Lung (tissue), 12 donors: ENCODE measurements around the gene TBC1D22A. TPM values are rescaled to one million over a fixed set of nuclear protein-coding genes. Genes with fewer than 3 reads are reported as not detected.

ENCODE experiments used
- ATAC-seq: fragments of 200-7000 bp; cut with Tn5 transposase; one replicate; pipeline ENCODE4 v1.9.1; 2020; ENCODE audit warnings: moderate number of reproducible peaks; ENCODE audit not compliant: insufficient read depth, low FRiP score
- DNase-seq, 3 donors: peaks; one replicate each; pipeline ENCODE4 v3.0.0-alpha.2; 2013 to 2017
- H3K27ac ChIP-seq, 2 donors: one replicate each; pipeline ENCODE4 v1.5.1; 2013; ENCODE audit warnings: mild to moderate bottlenecking in 2 of 2, moderate library complexity in 2 of 2, control low read depth in 1 of 2, inconsistent platforms in 1 of 2, low read depth in 1 of 2, low read length in 1 of 2
- H3K27me3 ChIP-seq, 3 donors: one replicate each; pipeline ENCODE4 v1.5.1; 2013; ENCODE audit warnings: low read length in 2 of 3; ENCODE audit not compliant: control insufficient read depth in 3 of 3, insufficient read depth in 3 of 3
- H3K36me3 ChIP-seq, 4 donors: one replicate each; pipeline ENCODE4 v1.5.1; 2013; ENCODE audit warnings: low read length in 4 of 4, mild to moderate bottlenecking in 1 of 4, moderate library complexity in 1 of 4; ENCODE audit not compliant: control insufficient read depth in 4 of 4, insufficient read depth in 4 of 4
- H3K4me1 ChIP-seq, 5 donors: one replicate each; pipeline ENCODE4 v1.5.1; 2013; ENCODE audit warnings: low read length in 5 of 5, mild to moderate bottlenecking in 2 of 5, moderate library complexity in 1 of 5; ENCODE audit not compliant: control insufficient read depth in 5 of 5, insufficient read depth in 5 of 5
- H3K4me3 ChIP-seq: one replicate; pipeline ENCODE4 v1.5.1; 2013; ENCODE audit warnings: mild to moderate bottlenecking, control low read depth, moderate library complexity
- H3K9ac ChIP-seq, 2 donors: one replicate each; pipeline ENCODE4 v1.5.1; 2013; ENCODE audit warnings: low read length in 2 of 2, control low read depth in 1 of 2; ENCODE audit not compliant: insufficient read depth in 1 of 2
- H3K9me3 ChIP-seq, 4 donors: one replicate each; pipeline ENCODE4 v1.5.1; 2013; ENCODE audit warnings: low read length in 3 of 4, mild to moderate bottlenecking in 1 of 4, moderate library complexity in 1 of 4; ENCODE audit not compliant: control insufficient read depth in 4 of 4, insufficient read depth in 3 of 4
- CTCF ChIP-seq: IDR thresholded peaks from 2 replicates; pipeline ENCODE4 v1.5.1; 2012; ENCODE audit warnings: mild to moderate bottlenecking; ENCODE audit errors: control extremely low read depth, extremely low read depth
- WGBS, 2 donors: extraction: QIAGEN DNeasy Blood & Tissue Kit; methylation state at CpG; one replicate each; pipeline ENCODE4 v1.1.7; 2013; 5-methylcytosine and 5-hydroxymethylcytosine counted together
- polyA plus RNA-seq, 2 donors: library from polyadenylated mRNA; stranded (reverse); fragments of 200-250 nt; gene quantifications; one replicate each; pipeline ENCODE4 v1.2.1, GENCODE V29; 2013
- total RNA-seq, 2 donors: library from RNA; depleted of rRNA in 1 of 2; stranded (reverse); fragments of >200 nt in 1 of 2; gene quantifications; one replicate each; pipeline ENCODE4 v1.2.1, GENCODE V29; 2014 to 2021
- donor health status: control.
- donor health status: control.
- donor health status: Bipolar disorder and iron deficiency.
- donor health status: healthy.
- donor health status: DM: yes; HTN: yes; CAD: no.

TBC1D22A gene
- total and polyA plus RNA-seq, 4 donors = 20.2 to 38.4 (median 21.0) TPM

GRCh38 chr22:46793497-46793896 is 31.0 kb downstream of the TBC1D22A start:
- peak overlapping the region in 1 of 2 donors; percentile 13 for H3K27ac ChIP-seq
- H3K9me3 ChIP-seq = no peaks in the 10 kb centered on the region
- H3K4me1 ChIP-seq = peaks cover 0 to 15% (median 0%) of the 10 kb centered on the region in 5 donors
- DNase-seq (no peak), ATAC-seq (no peak)
- H3K27me3 ChIP-seq = no peaks in the 10 kb centered on the region
- no peak for TF ChIP-seq CTCF
- H3K4me3 ChIP-seq = no peak overlapping the region
- H3K9ac ChIP-seq = no peak overlapping the region
- 94 to 96% methylated on average over 23 of the region's 23 CpGs for WGBS, 2 donors
- peaks cover 4 to 43% (median 12%) of the 10 kb centered on the region in 4 donors for H3K36me3 ChIP-seq

GRCh38 chr22:46794067-46794466 is 31.6 kb downstream of the TBC1D22A start:
- peaks cover 0 to 17% (median 4%) of the 10 kb centered on the region in 5 donors for H3K4me1 ChIP-seq
- TF ChIP-seq CTCF = no peak
- no peak overlapping the region for H3K4me3 ChIP-seq
- H3K9ac ChIP-seq = no peak overlapping the region
- WGBS, 2 donors = 95 to 96% methylated on average over 12 of the region's 12 CpGs
- H3K27ac ChIP-seq = no peak overlapping the region
- ATAC-seq = no peak
- no peaks in the 10 kb centered on the region for H3K9me3 ChIP-seq
- no peak for DNase-seq
- H3K36me3 ChIP-seq = peaks cover 4 to 43% (median 13%) of the 10 kb centered on the region in 4 donors
- H3K27me3 ChIP-seq = no peaks in the 10 kb centered on the region

GRCh38 chr22:46794491-46794890 is 32.0 kb downstream of the TBC1D22A start:
- Histone ChIP-seq H3K27me3 (no peaks in the 10 kb centered on the region), H3K27ac (no peak overlapping the region), H3K9ac (no peak overlapping the region), H3K9me3 (no peaks in the 10 kb centered on the region), H3K4me1 (peaks cover 0 to 17% (median 5%) of the 10 kb centered on the region in 5 donors), H3K4me3 (no peak overlapping the region), H3K36me3 (peaks cover 4 to 43% (median 16%) of the 10 kb centered on the region in 4 donors)
- DNase-seq (no peak), ATAC-seq (no peak)
- 95 to 96% methylated on average over 12 of the region's 12 CpGs for WGBS, 2 donors
- TF ChIP-seq CTCF = no peak

- no peak for DNase-seq
- no peaks in the 10 kb centered on the region for H3K9me3 ChIP-seq
- no peak for ATAC-seq
- H3K9ac ChIP-seq = no peak overlapping the region
- no peak for TF ChIP-seq CTCF
- H3K27me3 ChIP-seq = no peaks in the 10 kb centered on the region
- H3K36me3 ChIP-seq = peaks cover 4 to 47% (median 20%) of the 10 kb centered on the region in 4 donors
- H3K27ac ChIP-seq = no peak overlapping the region
- no peak overlapping the region for H3K4me3 ChIP-seq
- peaks cover 0 to 14% (median 5%) of the 10 kb centered on the region in 5 donors for H3K4me1 ChIP-seq
- 95 to 97% methylated on average over 9 of the region's 9 CpGs for WGBS, 2 donors
These were observed 32.7 kb downstream of the TBC1D22A start for GRCh38 chr22:46795140-46795539.
